HepG2 (cell line): Measurements from ENCODE around the gene DNAJC12. TPM values are rescaled to one million over a fixed set of nuclear protein-coding genes. Genes with fewer than 3 reads are reported as not detected.

Source experiments
- CCAR2 ChIP-seq: fragments of 200-400 bp; formaldehyde crosslinking; optimal IDR thresholded peaks from 2 replicates; pipeline ENCODE3; 2018; ENCODE audit warnings: low read depth, mild to moderate bottlenecking, low read length, moderate library complexity
- CHD4 ChIP-seq: fragments of 200-600 bp; sonication (generic); IDR thresholded peaks from 2 replicates; pipeline ENCODE4 v1.7.0; 2017; ENCODE audit warnings: mild to moderate bottlenecking, low read length, borderline replicate concordance
- CSRNP2 ChIP-seq: sonication (generic); formaldehyde crosslinking; conservative IDR thresholded peaks from 2 replicates; pipeline ENCODE4 v1.8.0; 2022; ENCODE audit warnings: low read depth, missing genetic modification reagents
- HOXA5 ChIP-seq: sonication (generic); formaldehyde crosslinking; IDR thresholded peaks from 2 replicates; pipeline ENCODE4 v1.4.0; 2020; ENCODE audit warnings: missing genetic modification reagents
- HOXA9 ChIP-seq: sonication (generic); formaldehyde crosslinking; IDR thresholded peaks from 2 replicates; pipeline ENCODE4 v1.8.1; 2022; ENCODE audit warnings: missing genetic modification reagents, mild to moderate bottlenecking, moderate library complexity, borderline replicate concordance
- ISX ChIP-seq: sonication (generic); formaldehyde crosslinking; conservative IDR thresholded peaks from 2 replicates; pipeline ENCODE4 v1.5.0; 2020; ENCODE audit warnings: missing genetic modification reagents
- MYNN ChIP-seq: sonication (generic); formaldehyde crosslinking; IDR thresholded peaks from 2 replicates; pipeline ENCODE4 v1.4.0; 2020; ENCODE audit warnings: mild to moderate bottlenecking, low read depth, missing genetic modification reagents
- NFKBIZ ChIP-seq: IDR thresholded peaks from 2 replicates; pipeline ENCODE4 v1.6.1; 2018; ENCODE audit warnings: missing genetic modification reagents, missing compliant biosample characterization
- SIN3A ChIP-seq: IDR thresholded peaks from 2 replicates; pipeline ENCODE4 v1.6.1; 2011; ENCODE audit warnings: low read depth, mild to moderate bottlenecking, control low read depth, low read length, borderline replicate concordance
- SMARCC2 ChIP-seq: fragments of 450-650 bp; IDR thresholded peaks from 2 replicates; pipeline ENCODE4 v1.6.1; 2017; ENCODE audit warnings: antibody characterized with exemption, mild to moderate bottlenecking
- SP2 ChIP-seq: sonication (generic); formaldehyde crosslinking; IDR thresholded peaks from 2 replicates; pipeline ENCODE4 v1.5.1; 2020; ENCODE audit warnings: mild to moderate bottlenecking, missing genetic modification reagents
- YEATS4 ChIP-seq: sonication (generic); formaldehyde crosslinking; IDR thresholded peaks from 2 replicates; pipeline ENCODE4 v1.4.0; 2020; ENCODE audit warnings: missing genetic modification reagents, borderline replicate concordance
- ZFYVE20 ChIP-seq: sonication (generic); formaldehyde crosslinking; IDR thresholded peaks from 2 replicates; pipeline ENCODE4 v1.8.0; 2023; ENCODE audit warnings: low read depth, mild to moderate bottlenecking, moderate library complexity, missing genetic modification reagents, borderline replicate concordance
- ZHX2 ChIP-seq, 2 experiments: sonication (generic) in 1 of 2; formaldehyde crosslinking in 1 of 2; IDR thresholded peaks; 2 replicates each; pipeline versions ENCODE4 v1.6.1 to v1.9.0; 2014 to 2022; ENCODE audit warnings: antibody characterized with exemption in 1 of 2, borderline replicate concordance in 1 of 2, inconsistent platforms in 1 of 2, low read depth in 1 of 2, missing genetic modification reagents in 1 of 2
- ZNF652 ChIP-seq: IDR thresholded peaks from 2 replicates; pipeline ENCODE4 v1.6.1; 2016; ENCODE audit warnings: low read depth, borderline replicate concordance
- polyA plus RNA-seq, 8 experiments: library from polyadenylated mRNA; depleted of rRNA in 3 of 8; stranded (reverse) in 7 of 8; unstranded in 1 of 8; fragments of >200 nt; fragmentation: Illumina TruSeq in 4 of 8; extraction: Trizol in 4 of 8; gene quantifications; 2 replicates each; pipeline versions ENCODE4 v1.2.1 to v1.2.3, GENCODE V29; 2011 to 2016; ENCODE audit warnings: low read depth in 4 of 8, missing spikeins in 1 of 8, mixed read lengths in 1 of 8; ENCODE audit not compliant: insufficient read depth in 1 of 8
- total RNA-seq, 5 experiments: library from RNA; depleted of rRNA; stranded (reverse); fragments of >200 nt; fragmentation: Illumina TruSeq; extraction: Trizol; gene quantifications; 2 replicates each; pipeline ENCODE4 v1.2.3, GENCODE V29; 2016; ENCODE audit warnings: low read depth in 1 of 5
- TF ChIP-seq, protein P1 (sequence below): sonication (generic); formaldehyde crosslinking; IDR thresholded peaks from 2 replicates; pipeline ENCODE4 v1.4.0; 2020; ENCODE audit warnings: mild to moderate bottlenecking, missing genetic modification reagents
- TF ChIP-seq, protein P2 (sequence below): fragments of 450-650 bp; IDR thresholded peaks from 2 replicates; pipeline ENCODE4 v1.6.1; 2017; ENCODE audit warnings: mild to moderate bottlenecking

The DNAJC12 gene
- total and polyA plus RNA-seq, 2 of the 13 experiments (the other 11 are each of a cell fraction or from before 2014, with no cell fraction given): 11.6 to 43.9 TPM

GRCh38 chr10:67884842-67885670 is 47.1 kb upstream of the DNAJC12 start (continued):
- no peak for TF ChIP-seq ZHX2 (IDR thresholded peaks at IDR 0.05; ENCODE audit: low read depth)
- peak; percentile 63; the same call in 1 of the 2 replicates for TF ChIP-seq ZHX2 (CRISPR knock-in tag; IDR thresholded peaks at IDR 0.05; ENCODE audit: borderline replicate concordance)
- TF ChIP-seq CHD4: no peak
- TF ChIP-seq ZFYVE20: no peak; the same call in 1 of the 2 replicates
- no peak for TF ChIP-seq ZNF652
- TF ChIP-seq YEATS4 (CRISPR knock-in tag): peak; percentile 60; the same call in 1 of the 2 replicates
- TF ChIP-seq NFKBIZ: 0 out of 2 replicates have a peak, but pooled peaks have one; percentile 5
- TF ChIP-seq, protein P1, sequence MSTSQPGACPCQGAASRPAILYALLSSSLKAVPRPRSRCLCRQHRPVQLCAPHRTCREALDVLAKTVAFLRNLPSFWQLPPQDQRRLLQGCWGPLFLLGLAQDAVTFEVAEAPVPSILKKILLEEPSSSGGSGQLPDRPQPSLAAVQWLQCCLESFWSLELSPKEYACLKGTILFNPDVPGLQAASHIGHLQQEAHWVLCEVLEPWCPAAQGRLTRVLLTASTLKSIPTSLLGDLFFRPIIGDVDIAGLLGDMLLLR (CRISPR knock-in tag): no peak
- no peak for TF ChIP-seq MYNN (CRISPR knock-in tag)
- no peak for TF ChIP-seq SMARCC2
- TF ChIP-seq HOXA5 (CRISPR knock-in tag): no peak; the same call in 1 of the 2 replicates
- TF ChIP-seq SP2: 0 out of 2 replicates have a peak, but pooled peaks have one; percentile 21
- TF ChIP-seq CSRNP2: no peak
- TF ChIP-seq HOXA9 (CRISPR knock-in tag): peak; percentile 67; the same call in 1 of the 2 replicates
- peak; percentile 52; the same call in 1 of the 2 replicates for TF ChIP-seq SIN3A
- TF ChIP-seq CCAR2: no peak
- TF ChIP-seq, protein P2, sequence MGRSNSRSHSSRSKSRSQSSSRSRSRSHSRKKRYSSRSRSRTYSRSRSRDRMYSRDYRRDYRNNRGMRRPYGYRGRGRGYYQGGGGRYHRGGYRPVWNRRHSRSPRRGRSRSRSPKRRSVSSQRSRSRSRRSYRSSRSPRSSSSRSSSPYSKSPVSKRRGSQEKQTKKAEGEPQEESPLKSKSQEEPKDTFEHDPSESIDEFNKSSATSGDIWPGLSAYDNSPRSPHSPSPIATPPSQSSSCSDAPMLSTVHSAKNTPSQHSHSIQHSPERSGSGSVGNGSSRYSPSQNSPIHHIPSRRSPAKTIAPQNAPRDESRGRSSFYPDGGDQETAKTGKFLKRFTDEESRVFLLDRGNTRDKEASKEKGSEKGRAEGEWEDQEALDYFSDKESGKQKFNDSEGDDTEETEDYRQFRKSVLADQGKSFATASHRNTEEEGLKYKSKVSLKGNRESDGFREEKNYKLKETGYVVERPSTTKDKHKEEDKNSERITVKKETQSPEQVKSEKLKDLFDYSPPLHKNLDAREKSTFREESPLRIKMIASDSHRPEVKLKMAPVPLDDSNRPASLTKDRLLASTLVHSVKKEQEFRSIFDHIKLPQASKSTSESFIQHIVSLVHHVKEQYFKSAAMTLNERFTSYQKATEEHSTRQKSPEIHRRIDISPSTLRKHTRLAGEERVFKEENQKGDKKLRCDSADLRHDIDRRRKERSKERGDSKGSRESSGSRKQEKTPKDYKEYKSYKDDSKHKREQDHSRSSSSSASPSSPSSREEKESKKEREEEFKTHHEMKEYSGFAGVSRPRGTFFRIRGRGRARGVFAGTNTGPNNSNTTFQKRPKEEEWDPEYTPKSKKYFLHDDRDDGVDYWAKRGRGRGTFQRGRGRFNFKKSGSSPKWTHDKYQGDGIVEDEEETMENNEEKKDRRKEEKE: no peak
- TF ChIP-seq ISX (CRISPR knock-in tag): no peak
